OCI-LY3 (cell line): ENCODE measurements around the gene TLL2.

ENCODE experiments used
- EZH2phosphoT487 ChIP-seq: fragments of 200-600 bp; shearing (Covaris generic); IDR thresholded peaks from 2 replicates; pipeline ENCODE4 v1.6.1; 2018; ENCODE audit warnings: antibody characterized with exemption, mixed run types, low read depth
- TF ChIP-seq, protein P1 (sequence below): fragments of 200-600, 300-600 bp; sonication (generic); IDR thresholded peaks from 2 replicates; pipeline ENCODE4 v1.5.1; 2014; ENCODE audit warnings: antibody characterized with exemption, low read length, low read depth

GRCh38 chr10:96376483-96376882 lies 137.2 kb downstream of the TLL2 start:
- TF ChIP-seq, protein P1, sequence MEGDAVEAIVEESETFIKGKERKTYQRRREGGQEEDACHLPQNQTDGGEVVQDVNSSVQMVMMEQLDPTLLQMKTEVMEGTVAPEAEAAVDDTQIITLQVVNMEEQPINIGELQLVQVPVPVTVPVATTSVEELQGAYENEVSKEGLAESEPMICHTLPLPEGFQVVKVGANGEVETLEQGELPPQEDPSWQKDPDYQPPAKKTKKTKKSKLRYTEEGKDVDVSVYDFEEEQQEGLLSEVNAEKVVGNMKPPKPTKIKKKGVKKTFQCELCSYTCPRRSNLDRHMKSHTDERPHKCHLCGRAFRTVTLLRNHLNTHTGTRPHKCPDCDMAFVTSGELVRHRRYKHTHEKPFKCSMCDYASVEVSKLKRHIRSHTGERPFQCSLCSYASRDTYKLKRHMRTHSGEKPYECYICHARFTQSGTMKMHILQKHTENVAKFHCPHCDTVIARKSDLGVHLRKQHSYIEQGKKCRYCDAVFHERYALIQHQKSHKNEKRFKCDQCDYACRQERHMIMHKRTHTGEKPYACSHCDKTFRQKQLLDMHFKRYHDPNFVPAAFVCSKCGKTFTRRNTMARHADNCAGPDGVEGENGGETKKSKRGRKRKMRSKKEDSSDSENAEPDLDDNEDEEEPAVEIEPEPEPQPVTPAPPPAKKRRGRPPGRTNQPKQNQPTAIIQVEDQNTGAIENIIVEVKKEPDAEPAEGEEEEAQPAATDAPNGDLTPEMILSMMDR = no peak
- TF ChIP-seq EZH2phosphoT487 = no peak
